NCI-H2029 treated with DMSO at 0.1 percent for 48 hours (cell line): ENCODE measurements around the gene OR2A2.

Source experiments
- DNase-seq: peaks from one replicate; lab custom pipeline; 2025; lab: John Stamatoyannopoulos, UW

OR2A2 gene

DNA sequence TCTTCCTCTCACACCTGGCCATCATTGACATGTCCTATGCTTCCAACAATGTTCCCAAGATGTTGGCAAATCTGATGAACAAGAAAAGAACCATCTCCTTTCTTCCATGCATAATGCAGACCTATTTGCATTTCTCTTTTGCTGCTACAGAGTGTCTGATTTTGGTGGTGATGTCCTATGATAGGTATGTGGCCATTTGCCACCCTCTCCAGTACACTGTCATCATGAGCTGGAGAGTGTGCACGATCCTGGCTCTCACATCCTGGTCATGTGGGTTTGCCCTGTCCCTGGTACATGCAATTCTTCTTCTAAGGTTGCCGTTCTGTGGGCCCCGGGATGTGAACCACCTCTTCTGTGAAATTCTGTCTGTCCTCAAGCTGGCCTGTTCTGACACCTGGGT, 32.8 kb downstream of the OR2A2 start:
- no peak for DNase-seq

DNA sequence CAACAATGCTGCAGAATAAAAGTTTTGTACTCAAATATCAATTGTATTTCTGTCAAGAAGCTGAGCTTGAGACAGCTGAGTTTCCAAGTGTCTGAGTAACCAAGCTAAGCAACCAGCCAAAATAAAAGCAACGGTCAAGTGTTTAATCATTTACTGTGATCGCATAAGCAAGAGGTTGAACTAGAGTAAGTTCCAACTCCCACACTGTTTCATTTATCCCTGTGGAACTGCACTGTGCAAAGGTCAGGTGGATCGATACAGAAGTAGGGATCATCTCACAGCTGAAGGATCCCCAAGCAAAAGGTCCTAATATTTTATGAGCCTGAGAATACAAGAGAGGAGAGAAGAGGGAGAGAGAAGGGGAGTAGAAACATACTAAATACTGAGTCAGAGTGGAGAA, 35.0 kb downstream of the OR2A2 start:
- DNase-seq: no peak

DNA sequence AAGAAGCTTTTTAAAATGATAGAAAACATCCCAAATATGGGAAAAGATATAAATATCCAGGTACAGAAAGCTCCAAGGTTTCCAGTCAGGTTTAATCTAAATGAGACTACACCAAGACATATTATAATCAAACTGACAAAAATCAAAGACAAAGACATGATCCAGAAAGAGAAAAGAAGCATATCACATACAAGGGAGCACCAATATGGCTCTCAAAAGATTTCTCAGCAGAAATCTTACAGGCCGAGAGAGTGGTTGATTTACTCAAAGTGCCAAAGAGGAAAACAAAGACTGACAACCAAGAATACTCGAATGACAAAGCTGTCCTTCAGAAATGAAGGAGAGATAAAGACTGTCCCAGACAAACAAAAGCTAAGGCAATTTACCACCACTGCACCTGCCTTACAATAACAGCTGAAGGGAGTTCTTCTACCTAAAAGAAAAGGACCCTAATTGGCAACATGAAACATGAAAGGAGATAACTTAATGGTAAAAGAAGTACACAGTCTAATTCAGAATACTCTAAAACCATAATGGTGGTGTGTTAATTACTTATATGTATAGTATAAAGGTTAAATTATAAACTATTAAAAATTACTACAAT, 38.9 kb downstream of the OR2A2 start:
- DNase-seq: no peak

DNA sequence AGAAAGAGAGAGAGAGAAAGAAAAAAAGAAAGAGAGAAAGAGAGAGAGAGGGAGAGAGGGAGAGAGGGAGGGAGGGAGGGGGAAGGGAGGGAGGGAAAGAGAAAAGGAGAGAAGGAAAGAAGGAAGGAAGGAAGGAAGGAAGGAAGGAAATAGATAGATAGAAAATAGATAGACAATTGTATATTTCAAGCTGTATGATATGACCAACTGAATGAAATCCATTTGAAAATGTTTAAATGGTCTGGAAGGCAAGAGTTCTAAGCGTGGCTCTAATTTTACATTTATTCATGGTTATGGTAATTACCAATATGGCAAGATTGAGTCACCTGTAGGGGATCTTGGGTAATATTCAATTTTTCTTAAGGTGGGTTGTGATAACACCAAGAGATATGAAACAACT, 49.5 kb downstream of the OR2A2 start:
- no peak for DNase-seq
